PFSK-1 (cell line): Measurements from ENCODE around the gene BRPF3.

Experiments
- FOXP2 ChIP-seq: optimal IDR thresholded peaks from 2 replicates; pipeline ENCODE3; 2011; ENCODE audit warnings: borderline replicate concordance, control low read depth, inconsistent platforms; ENCODE audit not compliant: insufficient read depth; ENCODE audit errors: extremely low read length, extremely low read depth
- POLR2AphosphoS5 ChIP-seq: IDR thresholded peaks from 2 replicates; pipeline ENCODE4 v1.6.1; 2012; ENCODE audit warnings: low read depth, mild to moderate bottlenecking, control low read depth, low read length, moderate library complexity
- REST ChIP-seq, 2 experiments: IDR thresholded peaks; 2 replicates each; pipeline versions ENCODE4 v1.6.1 to v1.8.0; 2011 to 2012; ENCODE audit warnings: low read depth in 2 of 2, low read length in 2 of 2, control low read depth in 1 of 2, inconsistent platforms in 1 of 2, mild to moderate bottlenecking in 1 of 2, moderate library complexity in 1 of 2; ENCODE audit not compliant: insufficient read depth in 1 of 2
- TAF1 ChIP-seq: IDR thresholded peaks from 2 replicates; pipeline ENCODE4 v1.6.1; 2012; ENCODE audit warnings: low read length, control low read depth, borderline replicate concordance; ENCODE audit not compliant: insufficient read depth

- no peak for TF ChIP-seq REST (IDR thresholded peaks at IDR 0.05; ENCODE audit: insufficient read depth in 1 of 2, low read depth in 2 of 2, low read length in 2 of 2)
- TF ChIP-seq POLR2AphosphoS5, result no peak
- TF ChIP-seq FOXP2, result no peak
- TF ChIP-seq TAF1, result no peak
These were observed 67.0 kb downstream of the BRPF3 start for GRCh38 chr6:36263390-36264000.
